IPS-20b (cell line): ENCODE results near the gene MYO5A.
A peak's percentile ranks its signal among the peaks of the same experiment; 100 is the strongest.

Experiments used
- H3K27ac ChIP-seq: one replicate; pipeline ENCODE4 v1.5.1; 2013; ENCODE audit warnings: low read length
- H3K27me3 ChIP-seq: 2 replicates; pipeline ENCODE4 v1.6.1; 2013; ENCODE audit warnings: mild to moderate bottlenecking, low read length, inconsistent platforms; ENCODE audit not compliant: insufficient read depth
- H3K36me3 ChIP-seq: 2 replicates; pipeline ENCODE4 v1.6.1; 2013; ENCODE audit warnings: low read depth, mild to moderate bottlenecking, inconsistent platforms, low read length, moderate library complexity; ENCODE audit not compliant: insufficient read depth
- H3K4me1 ChIP-seq: 2 replicates; pipeline ENCODE4 v1.6.1; 2013; ENCODE audit warnings: mild to moderate bottlenecking, control low read depth, inconsistent platforms, low read length, moderate library complexity; ENCODE audit not compliant: insufficient read depth
- H3K4me3 ChIP-seq: 2 replicates; pipeline ENCODE4 v1.5.1; 2013; ENCODE audit warnings: mild to moderate bottlenecking, low read length, inconsistent platforms
- H3K9ac ChIP-seq: 2 replicates; pipeline ENCODE4 v1.6.1; 2013; ENCODE audit warnings: low read depth, mild to moderate bottlenecking, inconsistent platforms, low read length, moderate library complexity
- H3K9me3 ChIP-seq: 2 replicates; pipeline ENCODE4 v1.6.1; 2013; ENCODE audit warnings: mild to moderate bottlenecking, low read depth, low read length, inconsistent platforms; ENCODE audit not compliant: insufficient read depth

Gene MYO5A

DNA sequence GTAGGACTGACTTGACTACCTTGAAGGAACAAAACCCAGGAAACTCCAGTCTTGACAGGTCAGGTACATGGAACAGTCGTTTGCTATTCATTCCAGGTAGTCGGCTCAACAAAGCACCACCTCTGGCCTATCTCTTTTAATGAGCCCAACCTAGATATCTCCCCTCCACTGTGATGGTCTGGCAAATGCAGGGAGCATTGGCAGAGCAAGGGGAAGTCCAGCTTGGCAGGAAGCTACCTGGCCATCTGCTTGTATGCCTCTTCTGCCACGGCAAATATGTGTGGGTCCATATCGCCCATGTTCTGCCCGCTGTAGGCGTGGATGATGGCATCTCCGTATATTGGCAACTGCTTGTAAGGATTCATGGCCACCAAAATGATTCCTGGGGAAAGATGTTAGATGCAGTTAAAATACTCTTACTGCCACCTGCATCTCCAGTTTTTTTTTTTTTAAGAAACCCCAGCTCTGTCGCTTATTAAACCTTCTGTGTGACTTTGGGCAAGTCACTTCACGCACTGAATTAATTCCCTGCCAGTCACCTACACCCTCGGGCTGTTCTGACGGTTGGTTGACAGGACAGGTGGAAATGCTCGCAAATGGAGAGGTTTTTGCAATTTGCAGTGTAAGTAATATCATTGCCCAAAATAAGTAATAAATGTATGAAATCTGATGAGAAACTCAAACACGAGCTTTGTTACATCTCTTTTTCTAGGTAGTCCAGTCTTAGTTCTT, 249.9 kb downstream of the MYO5A start:
- Histone ChIP-seq H3K9me3 (no peaks in the 10 kb centered on the region), H3K27ac (no peak overlapping the region), H3K36me3 (peaks cover 65% of the 10 kb centered on the region), H3K4me1 (no peaks in the 10 kb centered on the region), H3K9ac (no peak overlapping the region), H3K4me3 (no peak overlapping the region), H3K27me3 (no peaks in the 10 kb centered on the region)

- Histone ChIP-seq H3K36me3 (peaks cover 70% of the 10 kb centered on the region), H3K9me3 (no peaks in the 10 kb centered on the region), H3K4me1 (no peaks in the 10 kb centered on the region), H3K9ac (no peak overlapping the region), H3K27me3 (no peaks in the 10 kb centered on the region), H3K4me3 (no peak overlapping the region), H3K27ac (no peak overlapping the region)
These were observed 250.5 kb downstream of the MYO5A start for GRCh38 chr15:52278135-52278534.

GRCh38 chr15:52277575-52277974, 251.1 kb downstream of the MYO5A start:
- H3K4me3 ChIP-seq, result no peak overlapping the region
- H3K27me3 ChIP-seq, result no peaks in the 10 kb centered on the region
- peaks cover 76% of the 10 kb centered on the region for H3K36me3 ChIP-seq
- H3K9ac ChIP-seq, result no peak overlapping the region
- H3K9me3 ChIP-seq, result no peaks in the 10 kb centered on the region
- no peaks in the 10 kb centered on the region for H3K4me1 ChIP-seq
- H3K27ac ChIP-seq, result no peak overlapping the region

DNA sequence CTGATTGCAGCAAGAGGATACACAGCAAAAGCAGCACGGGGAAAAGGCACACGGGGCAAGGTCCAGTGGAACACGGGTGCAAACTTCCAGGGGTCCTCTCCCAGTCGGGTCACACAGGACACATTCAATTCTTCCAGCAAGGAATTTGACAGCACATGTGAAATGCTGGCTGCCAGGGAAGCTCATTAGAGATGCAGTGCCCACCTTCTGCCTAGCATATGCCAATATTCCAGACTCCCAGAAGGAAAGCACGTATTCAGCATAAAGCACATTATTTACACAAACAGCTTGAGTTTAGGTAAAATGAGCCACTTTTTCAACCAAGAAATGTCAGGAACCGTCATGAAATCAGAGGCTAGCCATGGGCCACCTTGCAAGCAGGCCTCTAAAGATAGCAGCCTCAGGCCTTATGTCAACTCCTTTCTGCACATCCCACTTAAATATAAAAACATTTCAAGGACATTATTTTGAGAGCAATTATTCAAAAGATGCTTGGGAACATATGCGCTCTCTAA, 252.4 kb downstream of the MYO5A start:
- no peaks in the 10 kb centered on the region for H3K27me3 ChIP-seq
- no peaks in the 10 kb centered on the region for H3K9me3 ChIP-seq
- no peak overlapping the region for H3K9ac ChIP-seq
- no peak overlapping the region for H3K4me3 ChIP-seq
- H3K27ac ChIP-seq, result no peak overlapping the region
- H3K4me1 ChIP-seq, result no peaks in the 10 kb centered on the region
- H3K36me3 ChIP-seq, result peaks cover 89% of the 10 kb centered on the region

DNA sequence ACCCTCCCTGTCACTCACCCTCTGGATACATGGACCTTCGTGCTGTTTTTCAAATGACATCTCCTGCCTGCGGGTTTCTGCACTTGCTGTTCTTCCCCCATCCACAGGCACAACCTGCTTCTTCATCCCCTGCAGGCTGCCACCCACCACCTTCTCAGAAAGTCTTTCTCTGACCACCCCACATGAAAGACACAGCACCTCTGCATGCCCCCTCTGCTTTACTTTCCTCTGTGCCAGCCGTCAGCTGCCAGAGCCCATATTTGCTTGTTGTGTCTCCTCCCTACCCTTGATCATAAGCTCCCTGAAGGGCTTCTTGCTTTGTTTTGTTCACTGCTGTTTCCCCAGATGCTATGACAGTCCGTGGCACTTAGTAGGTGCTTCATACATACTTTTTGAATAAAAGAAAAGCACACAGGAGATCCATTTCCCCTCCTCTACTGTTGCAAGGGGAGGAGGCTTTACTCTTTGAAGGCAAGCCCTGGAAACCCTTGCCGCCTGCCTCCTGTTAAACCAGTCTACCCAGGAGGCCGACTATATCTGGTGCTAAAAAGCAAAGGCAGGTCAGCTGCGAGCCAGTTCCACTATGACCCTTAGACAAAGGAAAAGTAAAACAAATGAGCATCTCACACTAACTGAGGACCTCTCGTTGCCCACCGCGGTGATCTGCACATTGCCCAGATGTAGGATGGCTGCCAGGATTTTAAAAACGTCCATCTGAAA, 265.0 kb downstream of the MYO5A start:
- no peaks in the 10 kb centered on the region for H3K27me3 ChIP-seq
- H3K4me1 ChIP-seq, result peaks cover 17% of the 10 kb centered on the region; the same call in 1 of the 2 replicates
- H3K9me3 ChIP-seq, result no peaks in the 10 kb centered on the region
- no peak overlapping the region for H3K27ac ChIP-seq
- H3K9ac ChIP-seq, result no peak overlapping the region; the same call in 1 of the 2 replicates
- H3K36me3 ChIP-seq, result peaks cover 73% of the 10 kb centered on the region
- no peak overlapping the region for H3K4me3 ChIP-seq

DNA sequence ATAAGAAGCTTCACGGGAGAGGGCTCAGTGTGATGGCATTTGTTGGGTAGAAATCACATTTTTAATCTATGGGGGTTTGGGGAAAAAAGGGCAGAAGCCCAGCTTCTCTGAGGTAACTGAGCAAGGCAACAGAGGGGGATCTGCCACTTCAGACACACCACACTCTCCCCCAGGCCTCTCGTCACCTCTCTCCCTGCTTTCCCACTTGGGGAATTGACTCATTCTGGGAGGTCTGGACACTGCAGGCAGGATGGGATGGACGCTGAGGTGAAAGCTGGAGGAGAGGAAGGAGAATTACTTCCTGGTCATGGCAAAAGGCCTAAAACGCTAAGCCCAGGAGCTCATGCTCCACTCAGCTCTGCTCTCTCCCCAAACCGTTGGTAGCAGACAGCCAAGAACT, 266.3 kb downstream of the MYO5A start:
- H3K36me3 ChIP-seq, result peaks cover 64% of the 10 kb centered on the region
- H3K27me3 ChIP-seq, result no peaks in the 10 kb centered on the region
- peak overlapping the region; percentile 2; the same call in 1 of the 2 replicates for H3K4me3 ChIP-seq
- peak overlapping the region; percentile 75 for H3K9ac ChIP-seq
- H3K27ac ChIP-seq, result peak overlapping the region; percentile 92
- H3K9me3 ChIP-seq, result no peaks in the 10 kb centered on the region
- H3K4me1 ChIP-seq, result peaks cover 26% of the 10 kb centered on the region; the same call in 1 of the 2 replicates

DNA sequence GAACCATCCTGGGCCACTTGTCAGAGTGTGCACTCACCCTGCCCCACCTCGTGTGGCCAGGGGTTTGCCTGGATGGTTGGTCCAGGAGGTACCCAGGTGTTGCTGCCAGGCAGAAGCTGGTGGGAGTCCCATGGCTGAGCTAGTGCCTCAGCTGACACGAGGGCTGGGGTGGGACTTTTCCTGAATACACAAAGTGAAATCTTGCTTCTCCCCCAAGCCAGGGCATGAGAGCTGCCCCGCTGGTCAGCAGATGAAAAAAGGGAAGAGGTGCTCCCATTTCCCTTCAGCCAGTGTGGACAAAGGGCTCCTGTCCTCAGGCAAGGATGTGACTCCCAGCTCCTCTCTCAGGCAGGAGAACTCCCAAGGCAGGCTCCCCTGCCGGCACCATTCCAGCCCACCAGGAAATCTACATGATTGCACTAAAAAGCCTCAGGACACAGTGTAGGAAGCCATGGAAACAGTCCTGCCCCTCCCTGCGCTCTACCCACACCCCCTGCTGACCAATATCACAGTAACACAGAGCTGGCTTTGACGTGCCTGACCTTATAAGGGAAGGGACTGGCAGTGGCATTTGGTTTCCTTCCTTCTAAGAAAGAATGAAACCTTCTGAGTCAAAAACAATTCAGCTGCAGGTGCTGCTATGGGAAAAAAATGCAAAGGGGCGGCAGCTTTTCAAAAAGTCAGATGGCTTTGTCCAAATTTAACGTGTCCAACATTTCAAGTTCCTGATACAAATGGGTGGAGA, 267.0 kb downstream of the MYO5A start:
- peak overlapping the region; percentile 23; the same call in 1 of the 2 replicates for H3K4me3 ChIP-seq
- H3K27me3 ChIP-seq, result no peaks in the 10 kb centered on the region
- peak overlapping the region; percentile 92 for H3K27ac ChIP-seq
- H3K9me3 ChIP-seq, result no peaks in the 10 kb centered on the region
- peaks cover 57% of the 10 kb centered on the region for H3K36me3 ChIP-seq
- H3K4me1 ChIP-seq, result peaks cover 26% of the 10 kb centered on the region; the same call in 1 of the 2 replicates
- H3K9ac ChIP-seq, result peak overlapping the region; percentile 75

GRCh38 chr15:52261026-52261425, 267.7 kb downstream of the MYO5A start:
- Histone ChIP-seq H3K4me1 (peaks cover 26% of the 10 kb centered on the region; the same call in 1 of the 2 replicates), H3K36me3 (peaks cover 53% of the 10 kb centered on the region), H3K9me3 (no peaks in the 10 kb centered on the region), H3K4me3 (peak overlapping the region; percentile 23; the same call in 1 of the 2 replicates), H3K27me3 (no peaks in the 10 kb centered on the region), H3K27ac (peak overlapping the region; percentile 71), H3K9ac (peak overlapping the region; percentile 71; the same call in 1 of the 2 replicates)

- Histone ChIP-seq H3K4me3 (no peak overlapping the region), H3K27ac (no peak overlapping the region), H3K9me3 (no peaks in the 10 kb centered on the region), H3K27me3 (no peaks in the 10 kb centered on the region), H3K9ac (no peak overlapping the region), H3K4me1 (peaks cover 26% of the 10 kb centered on the region; the same call in 1 of the 2 replicates), H3K36me3 (peaks cover 58% of the 10 kb centered on the region)
These were observed 269.2 kb downstream of the MYO5A start for GRCh38 chr15:52259503-52259902.

GRCh38 chr15:52258461-52258860, 270.2 kb downstream of the MYO5A start:
- Histone ChIP-seq H3K9me3 (no peaks in the 10 kb centered on the region), H3K27ac (no peak overlapping the region), H3K4me1 (peaks cover 26% of the 10 kb centered on the region; the same call in 1 of the 2 replicates), H3K9ac (no peak overlapping the region; the same call in 1 of the 2 replicates), H3K27me3 (no peaks in the 10 kb centered on the region), H3K4me3 (no peak overlapping the region), H3K36me3 (peaks cover 52% of the 10 kb centered on the region)

- no peak overlapping the region for H3K27ac ChIP-seq
- peak overlapping the region; percentile 23; the same call in 1 of the 2 replicates for H3K9ac ChIP-seq
- no peaks in the 10 kb centered on the region for H3K9me3 ChIP-seq
- H3K4me3 ChIP-seq, result no peak overlapping the region
- peaks cover 22% of the 10 kb centered on the region; the same call in 1 of the 2 replicates for H3K4me1 ChIP-seq
- H3K27me3 ChIP-seq, result no peaks in the 10 kb centered on the region
- peaks cover 52% of the 10 kb centered on the region for H3K36me3 ChIP-seq
These were observed 271.0 kb downstream of the MYO5A start for GRCh38 chr15:52257734-52258062.
